Frontal cortex (tissue), 4 donors: ENCODE results near the gene ZNF646. TPM values are rescaled to one million over a fixed set of nuclear protein-coding genes. Genes with fewer than 3 reads are reported as not detected.
A peak's percentile ranks its signal among the peaks of the same experiment; 100 is the strongest.

Experiments used
- DNase-seq, 2 donors: peaks; one replicate each; pipeline ENCODE4 v3.0.0; 2012; ENCODE audit warnings: low spot score in 2 of 2
- FAIRE-seq: peaks from 2 replicates; lab custom pipeline; 2012; peaks lifted over from hg19 to GRCh38; lab: Jason Lieb, UNC
- total RNA-seq: library from RNA; depleted of rRNA; stranded (reverse); fragments of >200 nt; gene quantifications from one replicate; pipeline ENCODE4 v1.2.3, GENCODE V29; 2014
- donor health status: control.
- donor health status: control.
- donor health status: control.

The ZNF646 gene
- total RNA-seq, 1 donor from 2014 or later: 14.7 TPM

GRCh38 chr16:31063843-31064611, 10.2 kb upstream of the ZNF646 start:
- DNase-seq (no peak), FAIRE-seq (no peak)

GRCh38 chr16:31064882-31065461, 9.2 kb upstream of the ZNF646 start:
- FAIRE-seq: no peak

GRCh38 chr16:31067342-31067741, 6.9 kb upstream of the ZNF646 start:
- DNase-seq (no peak), FAIRE-seq (no peak)

More at GRCh38 chr16:31064882-31065461, 9.2 kb upstream of the ZNF646 start:
- DNase-seq: no peak

GRCh38 chr16:31071861-31072260, 2.4 kb upstream of the ZNF646 start:
- DNase-seq: no peak
- FAIRE-seq: no peak

- FAIRE-seq: no peak
Observed at GRCh38 chr16:31072540-31073141, 1.6 kb upstream of the ZNF646 start.

GRCh38 chr16:31073142-31073969, 866 bp upstream of the ZNF646 start:
- FAIRE-seq: no peak
- peak; percentile 91 to 92 for DNase-seq

More at GRCh38 chr16:31072540-31073141, 1.6 kb upstream of the ZNF646 start:
- DNase-seq: no peak

GRCh38 chr16:31074814-31075183, 577 bp downstream of the ZNF646 start:
- DNase-seq (no peak), FAIRE-seq (no peak)

- FAIRE-seq: no peak
- DNase-seq: no peak
Observed at GRCh38 chr16:31076319-31076718, 2.1 kb downstream of the ZNF646 start.

GRCh38 chr16:31077024-31077423, 2.8 kb downstream of the ZNF646 start:
- DNase-seq (no peak), FAIRE-seq (no peak)

- FAIRE-seq (no peak), DNase-seq (no peak)
Observed at GRCh38 chr16:31077592-31078396, 3.6 kb downstream of the ZNF646 start.

GRCh38 chr16:31078597-31079341, 4.5 kb downstream of the ZNF646 start:
- no peak for FAIRE-seq
- no peak for DNase-seq

GRCh38 chr16:31079342-31079944, 5.2 kb downstream of the ZNF646 start:
- DNase-seq (no peak), FAIRE-seq (no peak)

- DNase-seq: no peak
- no peak for FAIRE-seq
Observed at GRCh38 chr16:31080035-31080629, 5.9 kb downstream of the ZNF646 start.

- no peak for FAIRE-seq
Observed at GRCh38 chr16:31080756-31081419, 6.7 kb downstream of the ZNF646 start.

GRCh38 chr16:31081428-31082351, 7.5 kb downstream of the ZNF646 start:
- no peak for FAIRE-seq
- no peak for DNase-seq

More at GRCh38 chr16:31080756-31081419, 6.7 kb downstream of the ZNF646 start:
- DNase-seq: no peak

GRCh38 chr16:31082368-31083045, 8.3 kb downstream of the ZNF646 start:
- DNase-seq: no peak
- no peak for FAIRE-seq
